ACHN (cell line): ENCODE measurements around the gene MAB21L1.

Experiments used
- DNase-seq: peaks from one replicate; pipeline ENCODE4 v3.0.0-alpha.2; 2015
- in situ Hi-C: cut with HindIII; loops from 2 replicates; pipeline ENCODE4 v1.10.0; 2017; ENCODE audit warnings: low sequenced_read_pairs, low pct_ligation_motif_present, low pct_unique_long_range_greater_than_20kb

MAB21L1 gene

GRCh38 chr13:35465371-35465770, 11.1 kb downstream of the MAB21L1 start:
- in situ Hi-C loops: no loop called here
- no peak for DNase-seq

- no peak for DNase-seq
- in situ Hi-C loops: no loop called here
Observed at GRCh38 chr13:35460061-35460460, 16.4 kb downstream of the MAB21L1 start.

GRCh38 chr13:35457258-35457657, 19.2 kb downstream of the MAB21L1 start:
- in situ Hi-C loops: no loop called here
- DNase-seq: no peak

- in situ Hi-C loops: no loop called here
- DNase-seq: no peak
Observed at GRCh38 chr13:35455022-35455421, 21.5 kb downstream of the MAB21L1 start.

DNA sequence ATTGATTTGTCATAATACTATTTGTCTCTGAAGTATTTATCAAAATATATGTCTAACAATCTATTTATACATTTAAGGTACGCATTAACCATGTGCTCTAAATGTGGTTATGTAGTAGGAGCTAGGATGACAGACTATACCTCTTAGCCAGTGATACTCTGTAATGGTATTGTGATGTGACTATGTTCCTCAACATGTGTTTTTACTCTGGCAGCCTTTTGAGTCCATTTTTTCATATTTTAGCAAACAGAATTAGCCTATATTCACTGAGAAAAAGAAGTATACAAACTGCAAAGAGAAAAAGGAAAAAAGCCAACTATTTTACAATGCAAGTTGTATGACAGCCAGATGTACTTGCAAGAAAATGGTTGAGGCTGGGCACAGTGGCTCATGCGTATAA, 26.7 kb downstream of the MAB21L1 start:
- in situ Hi-C loops: no loop called here

GRCh38 chr13:35448465-35448864, 28.0 kb downstream of the MAB21L1 start:
- in situ Hi-C loops: no loop called here
- DNase-seq: no peak

More for the DNA sequence above, 26.7 kb downstream of the MAB21L1 start:
- no peak for DNase-seq
